Measurements from ENCODE around the gene GABRB3. TPM values are rescaled to one million over a fixed set of nuclear protein-coding genes. Genes with fewer than 3 reads are reported as not detected.

GABRB3 gene
- total and polyA plus RNA-seq, 2 donors (not counting 1 experiment from before 2014, with no cell fraction given), result 0.07 TPM; not detected in 1

DNA sequence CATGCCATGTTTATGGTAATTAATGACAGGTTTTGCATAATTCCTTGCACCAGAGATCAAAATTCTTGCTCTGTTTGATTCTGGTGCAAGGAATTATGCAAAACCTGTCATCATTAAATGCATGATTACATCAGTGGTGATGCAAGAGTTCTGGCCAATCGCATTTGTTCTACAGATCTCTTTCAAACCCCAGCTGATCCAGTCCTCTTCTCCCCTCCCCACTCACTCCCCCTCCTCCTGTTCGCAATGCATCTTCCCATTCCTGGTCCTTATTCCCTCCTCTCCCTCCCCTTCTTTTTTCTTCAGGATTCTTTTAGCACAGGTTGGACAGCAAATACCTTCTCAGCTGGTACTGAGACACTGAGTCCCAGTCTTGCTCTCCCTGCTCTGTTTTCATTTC, 82.1 kb downstream of the GABRB3 start:
- DNase-seq, result no peak
- Mint-ChIP-seq H3K4me3 (no peak overlapping the region), H3K27me3 (no peaks in the 10 kb centered on the region), H3K4me1 (no peaks in the 10 kb centered on the region), H3K27ac (no peak overlapping the region), H3K9me3 (ENCODE audit: insufficient read depth) (peaks cover 8% of the 10 kb centered on the region)
- TF ChIP-seq EZH2 (IDR thresholded peaks at IDR 0.05; ENCODE audit: borderline replicate concordance, insufficient read depth, low read depth, low read length, poor library complexity, severe bottlenecking) (no peak), CTCF (IDR thresholded peaks at IDR 0.05) (no peak)
- CTCF ChIA-PET, result no interaction called here
- Histone ChIP-seq H3K27me3 (replicated peaks in 1 of 4; ENCODE audit: control extremely low read depth in 1 of 4, control insufficient read depth in 3 of 4, insufficient read depth in 4 of 4, low read length in 3 of 4) (no peaks in the 10 kb centered on the region), H3K27ac (ENCODE audit: low read length in 2 of 2) (no peak overlapping the region), H3K36me3 (replicated peaks in 1 of 2; ENCODE audit: control extremely low read depth in 1 of 2, control insufficient read depth in 1 of 2, extremely low read depth in 1 of 2, insufficient read depth in 2 of 2, low read length in 1 of 2) (no peaks in the 10 kb centered on the region), H4K20me1 (ENCODE audit: control insufficient read depth, insufficient read depth, low read length, poor library complexity, severe bottlenecking) (no peaks in the 10 kb centered on the region), H2AFZ (ENCODE audit: insufficient read depth, low read depth, low read length, poor library complexity, severe bottlenecking) (no peak overlapping the region), H3K9me3 (ENCODE audit: control extremely low read depth in 1 of 3, control insufficient read depth in 2 of 3, insufficient read depth in 1 of 3, low read length in 2 of 3) (peaks cover 0 to 12% (median 4%) of the 10 kb centered on the region in 3 donors), H3K79me2 (ENCODE audit: control insufficient read depth, insufficient read depth, low read length) (no peaks in the 10 kb centered on the region), H3K4me2 (replicated peaks; ENCODE audit: low read depth, low read length, poor library complexity, severe bottlenecking) (no peak overlapping the region), H3K4me1 (ENCODE audit: control insufficient read depth in 2 of 2, insufficient read depth in 2 of 2, low read length in 2 of 2) (no peaks in the 10 kb centered on the region), H3K4me3 (ENCODE audit: control extremely low read depth in 1 of 5, extremely low read depth in 1 of 5, insufficient read depth in 1 of 5, low read depth in 2 of 5, low read length in 4 of 5) (no peak overlapping the region), H3K9ac (ENCODE audit: low read length) (no peak overlapping the region)
- 59% methylated on average over 2 of the region's 2 CpGs for WGBS (ENCODE audit: insufficient coverage)
- POLR2A ChIA-PET, result no interaction called here
- no peak for ATAC-seq (ENCODE audit: low read depth)
- intact Hi-C loops (cut with micrococcal nuclease), result no loop called here

- intact Hi-C loops (cut with micrococcal nuclease), result no loop called here
- no peaks in the 10 kb centered on the region for H3K36me3 ChIP-seq (replicated peaks in 1 of 2; ENCODE audit: control extremely low read depth in 1 of 2, control insufficient read depth in 1 of 2, extremely low read depth in 1 of 2, insufficient read depth in 2 of 2, low read length in 1 of 2)
- 70% methylated on average over 6 of the region's 7 CpGs for WGBS (ENCODE audit: insufficient coverage)
- H3K9me3 ChIP-seq (ENCODE audit: control extremely low read depth in 1 of 3, control insufficient read depth in 2 of 3, insufficient read depth in 1 of 3, low read length in 2 of 3), result peaks cover 0 to 12% (median 6%) of the 10 kb centered on the region in 3 donors
- H3K79me2 ChIP-seq (ENCODE audit: control insufficient read depth, insufficient read depth, low read length), result no peaks in the 10 kb centered on the region
- Mint-ChIP-seq H3K4me3 (no peak overlapping the region), H3K4me1 (no peaks in the 10 kb centered on the region), H3K9me3 (ENCODE audit: insufficient read depth) (peaks cover 4% of the 10 kb centered on the region), H3K27me3 (no peaks in the 10 kb centered on the region), H3K27ac (no peak overlapping the region)
- H3K27ac ChIP-seq (ENCODE audit: low read length in 2 of 2), result no peak overlapping the region
- H2AFZ ChIP-seq (ENCODE audit: insufficient read depth, low read depth, low read length, poor library complexity, severe bottlenecking), result no peak overlapping the region
- H4K20me1 ChIP-seq (ENCODE audit: control insufficient read depth, insufficient read depth, low read length, poor library complexity, severe bottlenecking), result no peaks in the 10 kb centered on the region
- H3K27me3 ChIP-seq (replicated peaks in 1 of 4; ENCODE audit: control extremely low read depth in 1 of 4, control insufficient read depth in 3 of 4, insufficient read depth in 4 of 4, low read length in 3 of 4), result no peaks in the 10 kb centered on the region
- ATAC-seq (ENCODE audit: low read depth) (no peak), DNase-seq (no peak)
- POLR2A ChIA-PET, result no interaction called here
- no peaks in the 10 kb centered on the region for H3K4me1 ChIP-seq (ENCODE audit: control insufficient read depth in 2 of 2, insufficient read depth in 2 of 2, low read length in 2 of 2)
- CTCF ChIA-PET, result no interaction called here
- no peak overlapping the region for H3K4me2 ChIP-seq (replicated peaks; ENCODE audit: low read depth, low read length, poor library complexity, severe bottlenecking)
- H3K4me3 ChIP-seq (ENCODE audit: control extremely low read depth in 1 of 5, extremely low read depth in 1 of 5, insufficient read depth in 1 of 5, low read depth in 2 of 5, low read length in 4 of 5), result no peak overlapping the region
- no peak overlapping the region for H3K9ac ChIP-seq (ENCODE audit: low read length)
- TF ChIP-seq CTCF (IDR thresholded peaks at IDR 0.05), result no peak
- no peak for TF ChIP-seq EZH2 (IDR thresholded peaks at IDR 0.05; ENCODE audit: borderline replicate concordance, insufficient read depth, low read depth, low read length, poor library complexity, severe bottlenecking)
These were observed 83.4 kb downstream of the GABRB3 start for GRCh38 chr15:26689462-26689861.

All from B cell (primary cell).